Measurements from ENCODE around the gene PLCB1. TPM values are rescaled to one million over a fixed set of nuclear protein-coding genes. Genes with fewer than 3 reads are reported as not detected.

Gene PLCB1
- polyA plus RNA-seq, 1 experiment = 13.5 TPM

GRCh38 chr20:8255945-8256632 is 124.0 kb downstream of the PLCB1 start:
- no peak for DNase-seq (ENCODE audit: low read depth)
- ChIA-PET CTCF (no interaction called here), POLR2A (no interaction called here)
- no peak for TF ChIP-seq CTCF (IDR thresholded peaks at IDR 0.05; ENCODE audit: insufficient read depth, low read depth, low read length)
- no peak overlapping the region for H3K4me3 ChIP-seq (ENCODE audit: low read depth, low read length)
- H3K27me3 ChIP-seq (ENCODE audit: control insufficient read depth, insufficient read depth, low read length) = no peaks in the 10 kb centered on the region
- no peaks in the 10 kb centered on the region for H3K36me3 ChIP-seq (ENCODE audit: control insufficient read depth, insufficient read depth, low read length)

- TF ChIP-seq CTCF (IDR thresholded peaks at IDR 0.05; ENCODE audit: insufficient read depth, low read depth, low read length) = no peak
- H3K36me3 ChIP-seq (ENCODE audit: control insufficient read depth, insufficient read depth, low read length) = no peaks in the 10 kb centered on the region
- no peak for DNase-seq (ENCODE audit: low read depth)
- H3K27me3 ChIP-seq (ENCODE audit: control insufficient read depth, insufficient read depth, low read length) = no peaks in the 10 kb centered on the region
- no peak overlapping the region for H3K4me3 ChIP-seq (ENCODE audit: low read depth, low read length)
- ChIA-PET POLR2A (no interaction called here), CTCF (interaction anchor here (0.6 to 1.3 kb wide), 3 partner anchors 10 to 45 kb away, joined by 3 to 5 read pairs (median 4); no protein-coding TSS in a partner anchor)
Measured at GRCh38 chr20:8260837-8261251, 128.8 kb downstream of the PLCB1 start.

- no peak for DNase-seq (ENCODE audit: low read depth)
- Histone ChIP-seq H3K27me3 (ENCODE audit: control insufficient read depth, insufficient read depth, low read length) (no peaks in the 10 kb centered on the region), H3K36me3 (ENCODE audit: control insufficient read depth, insufficient read depth, low read length) (no peaks in the 10 kb centered on the region), H3K4me3 (ENCODE audit: low read depth, low read length) (no peak overlapping the region)
- CTCF ChIA-PET = no interaction called here
- POLR2A ChIA-PET = no interaction called here
- TF ChIP-seq CTCF (IDR thresholded peaks at IDR 0.05; ENCODE audit: insufficient read depth, low read depth, low read length) = no peak
Measured at GRCh38 chr20:8262721-8263120, 130.7 kb downstream of the PLCB1 start.

GRCh38 chr20:8265588-8265987 is 133.5 kb downstream of the PLCB1 start:
- no peak for TF ChIP-seq CTCF (IDR thresholded peaks at IDR 0.05; ENCODE audit: insufficient read depth, low read depth, low read length)
- ChIA-PET POLR2A (no interaction called here), CTCF (interaction anchor here (0.8 kb wide), 1 partner anchor 23 kb away, joined by 3 read pairs; no protein-coding TSS in a partner anchor)
- Histone ChIP-seq H3K27me3 (ENCODE audit: control insufficient read depth, insufficient read depth, low read length) (no peaks in the 10 kb centered on the region), H3K4me3 (ENCODE audit: low read depth, low read length) (no peak overlapping the region), H3K36me3 (ENCODE audit: control insufficient read depth, insufficient read depth, low read length) (no peaks in the 10 kb centered on the region)
- DNase-seq (ENCODE audit: low read depth) = no peak

GRCh38 chr20:8267009-8267408 is 134.9 kb downstream of the PLCB1 start:
- CTCF ChIA-PET = interaction anchor here (0.6 to 1.3 kb wide), 2 partner anchors 8 to 334 kb away, joined by 3 to 4 read pairs; no protein-coding TSS in a partner anchor
- no peaks in the 10 kb centered on the region for H3K36me3 ChIP-seq (ENCODE audit: control insufficient read depth, insufficient read depth, low read length)
- TF ChIP-seq CTCF (IDR thresholded peaks at IDR 0.05; ENCODE audit: insufficient read depth, low read depth, low read length) = no peak
- no peak for DNase-seq (ENCODE audit: low read depth)
- no peaks in the 10 kb centered on the region for H3K27me3 ChIP-seq (ENCODE audit: control insufficient read depth, insufficient read depth, low read length)
- no peak overlapping the region for H3K4me3 ChIP-seq (ENCODE audit: low read depth, low read length)
- POLR2A ChIA-PET = no interaction called here

Measured in BJ (cell line).